Lower leg skin (tissue), 4 donors: ENCODE data around the gene C1orf198. TPM values are rescaled to one million over a fixed set of nuclear protein-coding genes. Genes with fewer than 3 reads are reported as not detected.
A peak's percentile ranks its signal among the peaks of the same experiment; 100 is the strongest.

Experiments used
- DNase-seq, 2 donors: peaks; one replicate each; pipeline ENCODE4 v3.0.0-alpha.2; 2019; ENCODE audit warnings: low spot score in 2 of 2
- H3K4me3 ChIP-seq: fragments of 200-600 bp; sonication (generic); 2 replicates; pipeline ENCODE4 v1.5.1; 2017; ENCODE audit warnings: mild to moderate bottlenecking, low read depth; ENCODE audit not compliant: poor library complexity, severe bottlenecking
- CTCF ChIP-seq, 3 donors: fragments of 450-650 bp; IDR thresholded peaks; one replicate each; pipeline ENCODE4 v1.5.1; 2016; ENCODE audit warnings: antibody characterized with exemption in 3 of 3, mild to moderate bottlenecking in 3 of 3, moderate library complexity in 2 of 3
- POLR2A ChIP-seq, 2 donors: fragments of 450-650 bp; IDR thresholded peaks; one replicate each; pipeline ENCODE4 v1.6.1; 2016 to 2017; ENCODE audit warnings: antibody characterized with exemption in 2 of 2, mild to moderate bottlenecking in 1 of 2, moderate library complexity in 1 of 2
- WGBS, 2 donors: methylation state at CpG; one replicate each; pipeline ENCODE4 v1.1.5; 2018; 5-methylcytosine and 5-hydroxymethylcytosine counted together
- intact Hi-C: fragments of 100-400 bp; cut with DNase I; formaldehyde crosslinking; loops from one replicate; pipeline ENCODE4 v1.15.0; 2023; ENCODE audit warnings: low total_unique reads
- total RNA-seq, 4 donors: library from RNA; depleted of rRNA; stranded (reverse); fragments of >200 nt; gene quantifications; one replicate each; pipeline ENCODE4 v1.1.0, GENCODE V29; 2016

C1orf198 gene
- total RNA-seq, 4 donors from 2014 or later, result 71.1 to 80.1 (median 73.3) TPM

GRCh38 chr1:230863449-230863848 lies 4.9 kb downstream of the C1orf198 start:
- TF ChIP-seq POLR2A (IDR thresholded peaks at IDR 0.05) (no peak), CTCF (IDR thresholded peaks at IDR 0.05) (no peak)
- WGBS, 2 donors, result 34 to 38% methylated on average over 6 of the region's 6 CpGs
- intact Hi-C loops, result no loop called here
- DNase-seq, result peak; percentile 44 to 89
- H3K4me3 ChIP-seq, result no peak overlapping the region

GRCh38 chr1:230861970-230862595 lies 6.2 kb downstream of the C1orf198 start:
- 69 to 79% methylated on average over 4 of the region's 4 CpGs for WGBS, 2 donors
- intact Hi-C loops, result no loop called here
- H3K4me3 ChIP-seq, result no peak overlapping the region
- TF ChIP-seq CTCF (IDR thresholded peaks at IDR 0.05) (no peak), POLR2A (IDR thresholded peaks at IDR 0.05) (no peak)
- DNase-seq, result no peak

GRCh38 chr1:230861489-230861888 lies 6.8 kb downstream of the C1orf198 start:
- 90 to 94% methylated on average over 13 of the region's 13 CpGs for WGBS, 2 donors
- intact Hi-C loops, result no loop called here
- H3K4me3 ChIP-seq, result no peak overlapping the region

GRCh38 chr1:230860617-230861384 lies 7.5 kb downstream of the C1orf198 start:
- TF ChIP-seq POLR2A (IDR thresholded peaks at IDR 0.05) (no peak), CTCF (IDR thresholded peaks at IDR 0.05) (no peak)
- no peak overlapping the region for H3K4me3 ChIP-seq
- 84 to 87% methylated on average over 9 of the region's 9 CpGs for WGBS, 2 donors
- no peak for DNase-seq
- intact Hi-C loops, result no loop called here

More at GRCh38 chr1:230861489-230861888, 6.8 kb downstream of the C1orf198 start:
- no peak for DNase-seq
- TF ChIP-seq CTCF (IDR thresholded peaks at IDR 0.05) (no peak), POLR2A (IDR thresholded peaks at IDR 0.05) (no peak)

GRCh38 chr1:230858918-230859729 lies 9.2 kb downstream of the C1orf198 start:
- intact Hi-C loops, result no loop called here
- TF ChIP-seq POLR2A (IDR thresholded peaks at IDR 0.05) (no peak), CTCF (IDR thresholded peaks at IDR 0.05) (no peak)
- H3K4me3 ChIP-seq, result no peak overlapping the region
- DNase-seq, result peak in 1 of 2 donors; percentile 78
- WGBS, 2 donors, result 65 to 69% methylated on average over 12 of the region's 12 CpGs
